H1 (cell line): ENCODE results near the gene FOXK1. TPM values are rescaled to one million over a fixed set of nuclear protein-coding genes. Genes with fewer than 3 reads are reported as not detected.

ENCODE experiments used
- BACH1 ChIP-seq: IDR thresholded peaks from 2 replicates; pipeline ENCODE4 v1.6.1; 2012; ENCODE audit warnings: low read length, improper control_type of control experiment
- polyA plus RNA-seq, 7 experiments: library from polyadenylated mRNA; depleted of rRNA in 3 of 7; stranded (reverse) in 5 of 7; unstranded in 2 of 7; fragments of >200 nt in 5 of 7; fragments of 200-250 nt in 2 of 7; gene quantifications; 1 replicate in 5 of 7; 2 replicates in 1 of 7; 4 replicates in 1 of 7; pipeline versions ENCODE4 v1.2.1 to v1.2.3, GENCODE V29; 2011 to 2013; ENCODE audit warnings: missing spikeins in 2 of 7, mixed read lengths in 2 of 7
- total RNA-seq: library from RNA; stranded (reverse); fragmentation: NEBNext Ultra II Directional; extraction: Animal tissue kit (Norgen Biotek cat#: 25700); gene quantifications from 2 replicates; pipeline ENCODE4 v1.2.1, GENCODE V29; 2021
- TF ChIP-seq, protein P1 (sequence below): IDR thresholded peaks from 2 replicates; pipeline ENCODE4 v1.6.1; 2011; ENCODE audit warnings: low read depth, mild to moderate bottlenecking, low read length; ENCODE audit not compliant: insufficient read depth

Gene FOXK1
- total and polyA plus RNA-seq, 2 of the 8 experiments (the other 6 are each of a cell fraction or from before 2014, with no cell fraction given) = 2.0 to 8.5 TPM

DNA sequence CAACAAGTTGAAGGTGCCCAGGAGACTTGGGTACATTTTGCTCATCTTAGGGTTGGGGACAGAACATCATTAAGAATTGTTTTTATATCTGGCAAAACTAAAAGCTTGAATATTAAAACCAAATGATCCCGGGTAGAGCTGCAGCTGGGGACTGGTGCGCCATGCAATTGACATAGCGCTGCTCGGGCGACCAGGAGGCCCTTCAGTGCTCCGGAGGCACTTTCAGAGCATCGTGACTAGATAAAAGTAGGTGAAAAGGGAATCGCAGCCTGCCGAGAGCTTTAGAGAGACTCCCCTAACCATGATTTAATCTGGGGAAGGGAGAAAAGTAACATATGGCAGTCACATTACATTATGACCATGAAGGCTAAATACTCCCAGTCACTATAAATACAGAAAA lies 21.4 kb downstream of the FOXK1 start (continued):
- TF ChIP-seq BACH1 = no peak
- TF ChIP-seq, protein P1, sequence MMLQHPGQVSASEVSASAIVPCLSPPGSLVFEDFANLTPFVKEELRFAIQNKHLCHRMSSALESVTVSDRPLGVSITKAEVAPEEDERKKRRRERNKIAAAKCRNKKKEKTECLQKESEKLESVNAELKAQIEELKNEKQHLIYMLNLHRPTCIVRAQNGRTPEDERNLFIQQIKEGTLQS = no peak
